Esophagus muscularis mucosa (tissue), 4 donors: ENCODE measurements around the gene MLLT11. TPM values are rescaled to one million over a fixed set of nuclear protein-coding genes. Genes with fewer than 3 reads are reported as not detected.

Experiments used
- DNase-seq: peaks from one replicate; pipeline ENCODE4 v3.0.0-alpha.2; 2017; ENCODE audit errors: extremely low spot score
- H3K27ac ChIP-seq, 4 donors: fragments of 200-600 bp; sonication (generic); replicated peaks in 1 of 4; 1 replicate in 3 of 4; 2 replicates in 1 of 4; pipeline ENCODE4 v1.5.1; 2016 to 2019; ENCODE audit warnings: mild to moderate bottlenecking in 1 of 4
- H3K27me3 ChIP-seq, 4 donors: fragments of 200-600 bp; sonication (generic); one replicate each; pipeline versions ENCODE4 v1.5.1 to v1.6.0; 2016 to 2019
- H3K36me3 ChIP-seq, 4 donors: fragments of 200-600 bp; sonication (generic); one replicate each; pipeline ENCODE4 v1.5.1; 2016 to 2019
- H3K4me1 ChIP-seq, 4 donors: fragments of 200-600 bp; sonication (generic); one replicate each; pipeline ENCODE4 v1.5.1; 2016 to 2019
- H3K4me3 ChIP-seq, 4 donors: fragments of 200-600 bp; sonication (generic); 1 replicate in 2 of 4; 2 replicates in 2 of 4; pipeline ENCODE4 v1.5.1; 2016 to 2019; ENCODE audit warnings: mild to moderate bottlenecking in 4 of 4, moderate library complexity in 1 of 4
- H3K9me3 ChIP-seq, 4 donors: fragments of 200-600 bp; sonication (generic); 1 replicate in 3 of 4; 2 replicates in 1 of 4; pipeline ENCODE4 v1.5.1; 2016 to 2019
- EP300 ChIP-seq: sonication (generic); formaldehyde crosslinking; IDR thresholded peaks from one replicate; pipeline ENCODE4 v1.6.1; 2017; ENCODE audit warnings: antibody characterized with exemption
- POLR2A ChIP-seq: fragments of 450-650 bp; IDR thresholded peaks from one replicate; pipeline ENCODE4 v1.6.1; 2017; ENCODE audit warnings: antibody characterized with exemption, moderate library complexity, mild to moderate bottlenecking, low read depth
- POLR2AphosphoS5 ChIP-seq, 2 donors: sonication (generic); formaldehyde crosslinking; IDR thresholded peaks; one replicate each; pipeline ENCODE4 v1.6.1; 2017; ENCODE audit warnings: antibody characterized with exemption in 2 of 2
- WGBS: methylation state at CpG from one replicate; pipeline ENCODE4 v1.1.5; 2018; 5-methylcytosine and 5-hydroxymethylcytosine counted together
- intact Hi-C: fragments of 100-400 bp; cut with DNase I; formaldehyde crosslinking; loops from one replicate; pipeline ENCODE4 v1.15.1; 2023
- small RNA-seq, 3 donors: library from RNA; depleted of rRNA; stranded (forward); fragments of <200 nt; gene quantifications; one replicate each; pipeline ENCODE3, GENCODE V24; 2016
- total RNA-seq, 4 donors: library from RNA; depleted of rRNA; stranded (reverse); fragments of >200 nt; gene quantifications; one replicate each; pipeline versions ENCODE4 v1.1.0 to v1.2.1, GENCODE V29; 2016
- TF ChIP-seq, protein P1 (sequence below), 3 experiments: fragments of 200-600 bp in 2 of 3; fragments of 450-650 bp in 1 of 3; sonication (generic) in 2 of 3; IDR thresholded peaks; one replicate each; pipeline ENCODE4 v1.5.1; 2017 to 2019; ENCODE audit warnings: antibody characterized with exemption in 3 of 3, mild to moderate bottlenecking in 2 of 3, moderate library complexity in 1 of 3

Gene MLLT11
- total RNA-seq, 4 donors from 2014 or later = 0.78 to 1.7 (median 1.2) TPM

DNA sequence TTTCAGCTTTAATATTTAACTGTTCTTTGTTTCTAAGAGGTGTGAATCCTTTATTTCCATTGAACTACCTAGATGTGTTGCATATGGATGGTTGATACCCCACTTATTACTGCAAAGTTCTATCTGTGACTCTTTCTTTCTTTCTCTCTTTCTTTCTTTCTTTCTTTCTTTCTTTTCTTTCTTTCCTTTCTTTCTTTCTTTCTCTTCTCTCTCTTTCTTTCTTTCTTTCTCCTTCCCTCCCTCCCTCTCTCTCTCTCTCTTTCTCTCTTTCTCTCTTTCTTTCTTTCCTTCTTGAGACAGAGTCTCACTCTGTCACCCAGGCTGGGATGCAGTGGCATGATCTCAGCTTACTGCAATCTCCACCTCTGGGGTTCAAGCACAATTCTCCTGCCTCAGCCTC, 44.4 kb downstream of the MLLT11 start:
- Histone ChIP-seq H3K4me1 (no peaks in the 10 kb centered on the region), H3K27ac (no peak overlapping the region), H3K9me3 (no peaks in the 10 kb centered on the region), H3K27me3 (no peaks in the 10 kb centered on the region), H3K36me3 (peaks cover 5 to 68% (median 42%) of the 10 kb centered on the region in 4 donors), H3K4me3 (no peak overlapping the region)
- TF ChIP-seq EP300 (no peak), POLR2AphosphoS5 (IDR thresholded peaks at IDR 0.05) (no peak), POLR2A (no peak)
- TF ChIP-seq, protein P1, sequence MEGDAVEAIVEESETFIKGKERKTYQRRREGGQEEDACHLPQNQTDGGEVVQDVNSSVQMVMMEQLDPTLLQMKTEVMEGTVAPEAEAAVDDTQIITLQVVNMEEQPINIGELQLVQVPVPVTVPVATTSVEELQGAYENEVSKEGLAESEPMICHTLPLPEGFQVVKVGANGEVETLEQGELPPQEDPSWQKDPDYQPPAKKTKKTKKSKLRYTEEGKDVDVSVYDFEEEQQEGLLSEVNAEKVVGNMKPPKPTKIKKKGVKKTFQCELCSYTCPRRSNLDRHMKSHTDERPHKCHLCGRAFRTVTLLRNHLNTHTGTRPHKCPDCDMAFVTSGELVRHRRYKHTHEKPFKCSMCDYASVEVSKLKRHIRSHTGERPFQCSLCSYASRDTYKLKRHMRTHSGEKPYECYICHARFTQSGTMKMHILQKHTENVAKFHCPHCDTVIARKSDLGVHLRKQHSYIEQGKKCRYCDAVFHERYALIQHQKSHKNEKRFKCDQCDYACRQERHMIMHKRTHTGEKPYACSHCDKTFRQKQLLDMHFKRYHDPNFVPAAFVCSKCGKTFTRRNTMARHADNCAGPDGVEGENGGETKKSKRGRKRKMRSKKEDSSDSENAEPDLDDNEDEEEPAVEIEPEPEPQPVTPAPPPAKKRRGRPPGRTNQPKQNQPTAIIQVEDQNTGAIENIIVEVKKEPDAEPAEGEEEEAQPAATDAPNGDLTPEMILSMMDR (IDR thresholded peaks at IDR 0.05) = no peak
- DNase-seq = no peak
- intact Hi-C loops = no loop called here

DNA sequence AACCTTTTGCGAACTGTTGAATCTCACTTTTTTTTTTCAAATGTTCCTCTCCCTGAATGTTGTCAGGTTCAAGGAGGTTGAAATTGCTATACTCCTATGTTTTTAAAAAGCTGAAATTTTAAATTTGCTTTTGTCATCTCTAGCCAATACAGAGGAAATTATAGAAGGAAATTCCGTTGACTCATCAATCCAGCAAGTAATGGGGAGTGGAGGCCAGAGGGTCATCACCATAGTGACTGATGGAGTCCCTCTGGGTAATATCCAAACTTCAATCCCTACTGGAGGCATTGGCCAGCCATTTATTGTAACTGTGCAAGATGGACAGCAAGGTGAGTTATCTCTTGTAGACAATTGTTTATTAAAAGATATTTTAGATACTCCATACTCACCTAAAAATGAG, 46.7 kb downstream of the MLLT11 start:
- H3K9me3 ChIP-seq = no peaks in the 10 kb centered on the region
- TF ChIP-seq, protein P1 (IDR thresholded peaks at IDR 0.05) = no peak
- no peak for TF ChIP-seq EP300
- no peak for TF ChIP-seq POLR2AphosphoS5 (IDR thresholded peaks at IDR 0.05)
- TF ChIP-seq POLR2A = no peak
- intact Hi-C loops = no loop called here
- H3K4me1 ChIP-seq = no peaks in the 10 kb centered on the region
- no peaks in the 10 kb centered on the region for H3K27me3 ChIP-seq
- 69% methylated on average over 2 of the region's 2 CpGs for WGBS
- H3K27ac ChIP-seq = no peak overlapping the region
- H3K36me3 ChIP-seq = peaks cover 5 to 84% (median 46%) of the 10 kb centered on the region in 4 donors
- DNase-seq = no peak
- no peak overlapping the region for H3K4me3 ChIP-seq

DNA sequence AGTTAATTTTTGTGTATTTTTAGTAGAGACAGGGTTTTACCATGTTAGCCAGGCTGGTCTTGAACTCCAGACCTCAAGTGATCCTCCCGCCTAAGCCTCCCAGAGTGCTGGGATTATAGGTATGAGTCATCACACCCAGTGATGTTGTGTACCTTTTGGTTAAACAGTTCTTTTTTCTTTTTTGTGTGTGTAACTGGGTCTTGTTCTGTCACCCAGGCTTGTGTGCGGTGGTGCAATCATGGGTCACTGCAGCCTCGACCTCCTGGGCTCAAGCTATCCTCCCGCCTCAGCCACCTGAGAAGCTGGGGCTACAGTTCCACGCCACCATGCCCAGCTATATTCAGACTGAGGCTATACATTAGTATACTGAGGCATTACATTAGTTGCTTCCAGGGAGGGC, 48.1 kb downstream of the MLLT11 start:
- DNase-seq = no peak
- TF ChIP-seq POLR2AphosphoS5 (IDR thresholded peaks at IDR 0.05) (no peak), POLR2A (no peak), EP300 (no peak)
- TF ChIP-seq, protein P1 (IDR thresholded peaks at IDR 0.05) = no peak
- Histone ChIP-seq H3K27me3 (no peaks in the 10 kb centered on the region), H3K27ac (no peak overlapping the region), H3K36me3 (peaks cover 5 to 84% (median 48%) of the 10 kb centered on the region in 4 donors), H3K9me3 (no peaks in the 10 kb centered on the region), H3K4me3 (no peak overlapping the region), H3K4me1 (no peaks in the 10 kb centered on the region)
- WGBS = 96% methylated on average over 5 of the region's 5 CpGs
- intact Hi-C loops = no loop called here

DNA sequence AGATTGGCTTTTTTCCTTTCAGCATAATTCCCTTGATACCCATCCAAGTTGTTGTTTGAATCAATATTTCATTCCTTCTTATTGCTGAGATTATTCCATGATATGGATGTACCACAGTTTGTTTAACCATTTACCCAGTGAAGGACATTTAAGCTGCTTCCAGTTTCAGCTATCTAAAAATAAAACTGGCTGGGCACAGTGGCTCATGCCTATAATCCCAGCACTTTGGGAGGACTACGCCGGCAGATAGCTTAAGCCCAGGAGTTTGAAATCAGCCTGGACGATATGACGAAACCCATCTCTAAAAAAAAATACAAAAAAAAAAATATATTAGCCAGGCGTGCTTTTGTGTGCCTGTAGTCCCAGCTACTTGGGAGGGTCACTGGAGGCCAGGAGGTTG, 53.7 kb downstream of the MLLT11 start:
- no peak for DNase-seq
- TF ChIP-seq, protein P1 (IDR thresholded peaks at IDR 0.05) = no peak
- TF ChIP-seq POLR2A (no peak), EP300 (no peak), POLR2AphosphoS5 (IDR thresholded peaks at IDR 0.05) (no peak)
- Histone ChIP-seq H3K27ac (no peak overlapping the region), H3K36me3 (peaks cover 20 to 87% (median 38%) of the 10 kb centered on the region in 4 donors), H3K4me1 (no peaks in the 10 kb centered on the region), H3K4me3 (no peak overlapping the region), H3K27me3 (no peaks in the 10 kb centered on the region), H3K9me3 (no peaks in the 10 kb centered on the region)
- 93% methylated on average over 5 of the region's 5 CpGs for WGBS
- intact Hi-C loops = no loop called here

Small RNA genes within 50 kb of the gene (small RNA-seq; reads per million reads assigned to genes)
- 0 reads per million in 3 donors for gene RNU6-884P

Other genes starting within 250 kb of the MLLT11 start
- 10 to 100 TPM; 39.5 to 44.5 (median 42.1) TPM for gene ARNT, start 183.8 kb upstream of the MLLT11 start, total RNA-seq
- gene CTXND2, start 173.3 kb upstream of the MLLT11 start, total RNA-seq = not detected
- 10 to 100 TPM; 24.9 to 30.2 (median 27.7) TPM for gene SETDB1, start 134.0 kb upstream of the MLLT11 start, total RNA-seq
- gene CERS2, start 85.6 kb upstream of the MLLT11 start, total RNA-seq = 100 to 1,000 TPM in 3 of 4 donors, 10 to 100 TPM in 1; 91.8 to 130 (median 117) TPM
- gene ANXA9, start 78.1 kb upstream of the MLLT11 start, total RNA-seq = under 1 TPM; 0.13 to 0.42 (median 0.34) TPM
- 10 to 100 TPM; 21.6 to 31.7 (median 27.0) TPM for gene MINDY1, start 53.5 kb upstream of the MLLT11 start, total RNA-seq
- 10 to 100 TPM; 17.4 to 40.7 (median 23.1) TPM for gene PRUNE1, start 51.9 kb upstream of the MLLT11 start, total RNA-seq
- under 1 TPM; under 0.01 to 0.17 (median 0.12) TPM for gene BNIPL, start 23.8 kb upstream of the MLLT11 start, total RNA-seq
- 1 to 10 TPM; 4.3 to 8.7 (median 8.2) TPM for gene C1orf56, start 12.6 kb upstream of the MLLT11 start, total RNA-seq
- 10 to 100 TPM; 41.1 to 58.2 (median 49.6) TPM for gene CDC42SE1, start 775 bp upstream of the MLLT11 start, total RNA-seq
- 10 to 100 TPM; 16.1 to 25.7 (median 20.9) TPM for gene GABPB2, start 10.4 kb downstream of the MLLT11 start, total RNA-seq
- gene SEMA6C, start 86.2 kb downstream of the MLLT11 start, total RNA-seq = 10 to 100 TPM in 1 of 4 donors, 1 to 10 TPM in 3; 5.3 to 12.2 (median 7.3) TPM
- gene TNFAIP8L2, start 96.3 kb downstream of the MLLT11 start, total RNA-seq = 1 to 10 TPM; 2.8 to 8.3 (median 5.0) TPM
- gene LYSMD1, start 105.5 kb downstream of the MLLT11 start, total RNA-seq = 10 to 100 TPM; 10.9 to 23.5 (median 12.6) TPM
- 10 to 100 TPM; 11.2 to 39.3 (median 21.4) TPM for gene SCNM1, start 105.7 kb downstream of the MLLT11 start, total RNA-seq
- 1 to 10 TPM in 2 of 4 donors, not detected in 2; 1.5 to 1.6 TPM for gene TMOD4, start 115.6 kb downstream of the MLLT11 start, total RNA-seq
- 10 to 100 TPM; 45.7 to 57.0 (median 54.3) TPM for gene VPS72, start 129.8 kb downstream of the MLLT11 start, total RNA-seq
- gene PIP5K1A, start 138.2 kb downstream of the MLLT11 start, total RNA-seq = 10 to 100 TPM; 44.7 to 54.9 (median 47.1) TPM
- gene PSMD4, start 194.3 kb downstream of the MLLT11 start, total RNA-seq = 100 to 1,000 TPM; 157 to 195 (median 176) TPM
- gene ZNF687, start 221.9 kb downstream of the MLLT11 start, total RNA-seq = 10 to 100 TPM; 16.6 to 28.6 (median 23.1) TPM